Measurements from ENCODE around the gene CSRNP2. TPM values are rescaled to one million over a fixed set of nuclear protein-coding genes. Genes with fewer than 3 reads are reported as not detected.

The CSRNP2 gene
- total RNA-seq, 1 experiment from 2014 or later = 33.7 TPM

GRCh38 chr12:51085757-51086156, 2.4 kb upstream of the CSRNP2 start:
- H3K4me1 Mint-ChIP-seq = peaks cover 19% of the 10 kb centered on the region
- no peak overlapping the region for H3K27ac Mint-ChIP-seq
- H3K4me3 Mint-ChIP-seq = no peak overlapping the region
- H3K36me3 Mint-ChIP-seq = no peaks in the 10 kb centered on the region
- ATAC-seq (no peak), DNase-seq (ENCODE audit: low spot score) (no peak)
- ChIA-PET CTCF (no interaction called here), POLR2A (no interaction called here)
- no peaks in the 10 kb centered on the region for H3K27me3 Mint-ChIP-seq (ENCODE audit: low read depth)
- H3K9me3 Mint-ChIP-seq = no peaks in the 10 kb centered on the region
- TF ChIP-seq, protein P1, sequence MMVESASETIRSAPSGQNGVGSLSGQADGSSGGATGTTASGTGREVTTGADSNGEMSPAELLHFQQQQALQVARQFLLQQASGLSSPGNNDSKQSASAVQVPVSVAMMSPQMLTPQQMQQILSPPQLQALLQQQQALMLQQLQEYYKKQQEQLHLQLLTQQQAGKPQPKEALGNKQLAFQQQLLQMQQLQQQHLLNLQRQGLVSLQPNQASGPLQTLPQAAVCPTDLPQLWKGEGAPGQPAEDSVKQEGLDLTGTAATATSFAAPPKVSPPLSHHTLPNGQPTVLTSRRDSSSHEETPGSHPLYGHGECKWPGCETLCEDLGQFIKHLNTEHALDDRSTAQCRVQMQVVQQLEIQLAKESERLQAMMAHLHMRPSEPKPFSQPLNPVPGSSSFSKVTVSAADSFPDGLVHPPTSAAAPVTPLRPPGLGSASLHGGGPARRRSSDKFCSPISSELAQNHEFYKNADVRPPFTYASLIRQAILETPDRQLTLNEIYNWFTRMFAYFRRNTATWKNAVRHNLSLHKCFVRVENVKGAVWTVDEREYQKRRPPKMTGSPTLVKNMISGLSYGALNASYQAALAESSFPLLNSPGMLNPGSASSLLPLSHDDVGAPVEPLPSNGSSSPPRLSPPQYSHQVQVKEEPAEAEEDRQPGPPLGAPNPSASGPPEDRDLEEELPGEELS (CRISPR knock-in tag; IDR thresholded peaks at IDR 0.05) = no peak
- TF ChIP-seq SMAD4 (CRISPR knock-in tag; IDR thresholded peaks at IDR 0.05) = no peak
- TF ChIP-seq, protein P2, sequence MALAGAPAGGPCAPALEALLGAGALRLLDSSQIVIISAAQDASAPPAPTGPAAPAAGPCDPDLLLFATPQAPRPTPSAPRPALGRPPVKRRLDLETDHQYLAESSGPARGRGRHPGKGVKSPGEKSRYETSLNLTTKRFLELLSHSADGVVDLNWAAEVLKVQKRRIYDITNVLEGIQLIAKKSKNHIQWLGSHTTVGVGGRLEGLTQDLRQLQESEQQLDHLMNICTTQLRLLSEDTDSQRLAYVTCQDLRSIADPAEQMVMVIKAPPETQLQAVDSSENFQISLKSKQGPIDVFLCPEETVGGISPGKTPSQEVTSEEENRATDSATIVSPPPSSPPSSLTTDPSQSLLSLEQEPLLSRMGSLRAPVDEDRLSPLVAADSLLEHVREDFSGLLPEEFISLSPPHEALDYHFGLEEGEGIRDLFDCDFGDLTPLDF (CRISPR knock-in tag; IDR thresholded peaks at IDR 0.05) = no peak
- TF ChIP-seq, protein P3, sequence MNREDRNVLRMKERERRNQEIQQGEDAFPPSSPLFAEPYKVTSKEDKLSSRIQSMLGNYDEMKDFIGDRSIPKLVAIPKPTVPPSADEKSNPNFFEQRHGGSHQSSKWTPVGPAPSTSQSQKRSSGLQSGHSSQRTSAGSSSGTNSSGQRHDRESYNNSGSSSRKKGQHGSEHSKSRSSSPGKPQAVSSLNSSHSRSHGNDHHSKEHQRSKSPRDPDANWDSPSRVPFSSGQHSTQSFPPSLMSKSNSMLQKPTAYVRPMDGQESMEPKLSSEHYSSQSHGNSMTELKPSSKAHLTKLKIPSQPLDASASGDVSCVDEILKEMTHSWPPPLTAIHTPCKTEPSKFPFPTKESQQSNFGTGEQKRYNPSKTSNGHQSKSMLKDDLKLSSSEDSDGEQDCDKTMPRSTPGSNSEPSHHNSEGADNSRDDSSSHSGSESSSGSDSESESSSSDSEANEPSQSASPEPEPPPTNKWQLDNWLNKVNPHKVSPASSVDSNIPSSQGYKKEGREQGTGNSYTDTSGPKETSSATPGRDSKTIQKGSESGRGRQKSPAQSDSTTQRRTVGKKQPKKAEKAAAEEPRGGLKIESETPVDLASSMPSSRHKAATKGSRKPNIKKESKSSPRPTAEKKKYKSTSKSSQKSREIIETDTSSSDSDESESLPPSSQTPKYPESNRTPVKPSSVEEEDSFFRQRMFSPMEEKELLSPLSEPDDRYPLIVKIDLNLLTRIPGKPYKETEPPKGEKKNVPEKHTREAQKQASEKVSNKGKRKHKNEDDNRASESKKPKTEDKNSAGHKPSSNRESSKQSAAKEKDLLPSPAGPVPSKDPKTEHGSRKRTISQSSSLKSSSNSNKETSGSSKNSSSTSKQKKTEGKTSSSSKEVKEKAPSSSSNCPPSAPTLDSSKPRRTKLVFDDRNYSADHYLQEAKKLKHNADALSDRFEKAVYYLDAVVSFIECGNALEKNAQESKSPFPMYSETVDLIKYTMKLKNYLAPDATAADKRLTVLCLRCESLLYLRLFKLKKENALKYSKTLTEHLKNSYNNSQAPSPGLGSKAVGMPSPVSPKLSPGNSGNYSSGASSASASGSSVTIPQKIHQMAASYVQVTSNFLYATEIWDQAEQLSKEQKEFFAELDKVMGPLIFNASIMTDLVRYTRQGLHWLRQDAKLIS (CRISPR knock-in tag; IDR thresholded peaks at IDR 0.05; ENCODE audit: borderline replicate concordance) = no peak
- TF ChIP-seq NR2C2 (CRISPR knock-in tag; IDR thresholded peaks at IDR 0.05) = no peak
- no peak for TF ChIP-seq HMGA2 (CRISPR knock-in tag; IDR thresholded peaks at IDR 0.05)
- TF ChIP-seq ZNF281 (CRISPR knock-in tag; IDR thresholded peaks at IDR 0.05) = no peak
- no peak for TF ChIP-seq ATF6 (CRISPR knock-in tag; IDR thresholded peaks at IDR 0.05)
- TF ChIP-seq ZMAT4 (CRISPR knock-in tag; IDR thresholded peaks at IDR 0.05) = no peak
- TF ChIP-seq ZNF232 (CRISPR knock-in tag; IDR thresholded peaks at IDR 0.05) = no peak
- TF ChIP-seq ZBTB21 (CRISPR knock-in tag; IDR thresholded peaks at IDR 0.05; ENCODE audit: borderline replicate concordance) = no peak
- TF ChIP-seq PRRX2 (CRISPR knock-in tag; IDR thresholded peaks at IDR 0.05) = no peak
- no peak for TF ChIP-seq NFATC4 (CRISPR knock-in tag; IDR thresholded peaks at IDR 0.05)
- TF ChIP-seq, protein P4, sequence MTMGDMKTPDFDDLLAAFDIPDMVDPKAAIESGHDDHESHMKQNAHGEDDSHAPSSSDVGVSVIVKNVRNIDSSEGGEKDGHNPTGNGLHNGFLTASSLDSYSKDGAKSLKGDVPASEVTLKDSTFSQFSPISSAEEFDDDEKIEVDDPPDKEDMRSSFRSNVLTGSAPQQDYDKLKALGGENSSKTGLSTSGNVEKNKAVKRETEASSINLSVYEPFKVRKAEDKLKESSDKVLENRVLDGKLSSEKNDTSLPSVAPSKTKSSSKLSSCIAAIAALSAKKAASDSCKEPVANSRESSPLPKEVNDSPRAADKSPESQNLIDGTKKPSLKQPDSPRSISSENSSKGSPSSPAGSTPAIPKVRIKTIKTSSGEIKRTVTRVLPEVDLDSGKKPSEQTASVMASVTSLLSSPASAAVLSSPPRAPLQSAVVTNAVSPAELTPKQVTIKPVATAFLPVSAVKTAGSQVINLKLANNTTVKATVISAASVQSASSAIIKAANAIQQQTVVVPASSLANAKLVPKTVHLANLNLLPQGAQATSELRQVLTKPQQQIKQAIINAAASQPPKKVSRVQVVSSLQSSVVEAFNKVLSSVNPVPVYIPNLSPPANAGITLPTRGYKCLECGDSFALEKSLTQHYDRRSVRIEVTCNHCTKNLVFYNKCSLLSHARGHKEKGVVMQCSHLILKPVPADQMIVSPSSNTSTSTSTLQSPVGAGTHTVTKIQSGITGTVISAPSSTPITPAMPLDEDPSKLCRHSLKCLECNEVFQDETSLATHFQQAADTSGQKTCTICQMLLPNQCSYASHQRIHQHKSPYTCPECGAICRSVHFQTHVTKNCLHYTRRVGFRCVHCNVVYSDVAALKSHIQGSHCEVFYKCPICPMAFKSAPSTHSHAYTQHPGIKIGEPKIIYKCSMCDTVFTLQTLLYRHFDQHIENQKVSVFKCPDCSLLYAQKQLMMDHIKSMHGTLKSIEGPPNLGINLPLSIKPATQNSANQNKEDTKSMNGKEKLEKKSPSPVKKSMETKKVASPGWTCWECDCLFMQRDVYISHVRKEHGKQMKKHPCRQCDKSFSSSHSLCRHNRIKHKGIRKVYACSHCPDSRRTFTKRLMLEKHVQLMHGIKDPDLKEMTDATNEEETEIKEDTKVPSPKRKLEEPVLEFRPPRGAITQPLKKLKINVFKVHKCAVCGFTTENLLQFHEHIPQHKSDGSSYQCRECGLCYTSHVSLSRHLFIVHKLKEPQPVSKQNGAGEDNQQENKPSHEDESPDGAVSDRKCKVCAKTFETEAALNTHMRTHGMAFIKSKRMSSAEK (CRISPR knock-in tag; IDR thresholded peaks at IDR 0.05; ENCODE audit: borderline replicate concordance) = no peak
- TF ChIP-seq MXD4 (CRISPR knock-in tag; IDR thresholded peaks at IDR 0.05; ENCODE audit: borderline replicate concordance) = no peak
